GM12801 (cell line): Measurements from ENCODE around the gene TMEM151A.

Experiments
- CTCF ChIP-seq: IDR thresholded peaks from one replicate; pipeline ENCODE4 v1.5.1; 2011; ENCODE audit warnings: control low read depth; ENCODE audit not compliant: insufficient read length; ENCODE audit errors: extremely low read depth

Gene TMEM151A

GRCh38 chr11:66293777-66294625, 2.3 kb downstream of the TMEM151A start:
- TF ChIP-seq CTCF, result no peak

GRCh38 chr11:66294626-66295620, 3.2 kb downstream of the TMEM151A start:
- no peak for TF ChIP-seq CTCF

- no peak for TF ChIP-seq CTCF
Measured at GRCh38 chr11:66297610-66298009, 5.9 kb downstream of the TMEM151A start.

GRCh38 chr11:66299186-66299585, 7.5 kb downstream of the TMEM151A start:
- no peak for TF ChIP-seq CTCF

GRCh38 chr11:66302656-66303055, 11.0 kb downstream of the TMEM151A start:
- TF ChIP-seq CTCF, result no peak

GRCh38 chr11:66309475-66309874, 17.8 kb downstream of the TMEM151A start:
- TF ChIP-seq CTCF, result no peak

GRCh38 chr11:66310324-66310723, 18.6 kb downstream of the TMEM151A start:
- TF ChIP-seq CTCF, result no peak
